NOMO-1 (cell line): ENCODE measurements around the gene CAPN1.
"Not testable (repeated sequence)": the region's sequence is repeated elsewhere in the genome, so short reads cannot be mapped to it uniquely, and the experiment has no call there.

Source experiments
- DNase-seq, 2 experiments: peaks; one replicate each; lab custom pipeline; 2025; ENCODE audit not compliant: unreplicated experiment in 2 of 2; lab: John Stamatoyannopoulos, UW

Gene CAPN1

GRCh38 chr11:65248184-65248710 lies 66.5 kb downstream of the CAPN1 start:
- DNase-seq = not testable (repeated sequence)

- DNase-seq = no peak
These were observed 69.7 kb downstream of the CAPN1 start for GRCh38 chr11:65251476-65251875.

- no peak for DNase-seq
These were observed 73.0 kb downstream of the CAPN1 start for GRCh38 chr11:65254724-65255123.

GRCh38 chr11:65258988-65259387 lies 77.3 kb downstream of the CAPN1 start:
- no peak for DNase-seq

- no peak for DNase-seq
These were observed 78.6 kb downstream of the CAPN1 start for GRCh38 chr11:65260302-65260701.

- DNase-seq = no peak
These were observed 79.2 kb downstream of the CAPN1 start for GRCh38 chr11:65260756-65261590.
